Ishikawa (cell line): Measurements from ENCODE around the gene KRI1.

ENCODE experiments used
- CEBPB ChIP-seq: IDR thresholded peaks from 2 replicates; pipeline ENCODE4 v1.6.1; 2012
- CREB1 ChIP-seq: IDR thresholded peaks from 2 replicates; pipeline ENCODE4 v1.6.1; 2012; ENCODE audit warnings: low read depth
- EGR1 ChIP-seq: IDR thresholded peaks from 2 replicates; pipeline ENCODE4 v1.6.1; 2012
- EP300 ChIP-seq: IDR thresholded peaks from 2 replicates; pipeline ENCODE4 v1.6.1; 2012; ENCODE audit warnings: borderline replicate concordance
- FOXM1 ChIP-seq: IDR thresholded peaks from 2 replicates; pipeline ENCODE4 v1.6.1; 2012; ENCODE audit warnings: low read depth, borderline replicate concordance
- NFIC ChIP-seq: IDR thresholded peaks from 2 replicates; pipeline ENCODE4 v1.6.1; 2012
- RAD21 ChIP-seq: IDR thresholded peaks from 2 replicates; pipeline ENCODE4 v1.6.1; 2012; ENCODE audit warnings: low read depth
- REST ChIP-seq: IDR thresholded peaks from 2 replicates; pipeline ENCODE4 v1.6.1; 2012; ENCODE audit warnings: low read depth, mild to moderate bottlenecking
- TAF1 ChIP-seq: IDR thresholded peaks from 2 replicates; pipeline ENCODE4 v1.6.1; 2012; ENCODE audit warnings: low read depth, mild to moderate bottlenecking
- TCF12 ChIP-seq: IDR thresholded peaks from 2 replicates; pipeline ENCODE4 v1.6.1; 2012; ENCODE audit warnings: low read depth
- TEAD4 ChIP-seq: IDR thresholded peaks from 2 replicates; pipeline ENCODE4 v1.6.1; 2012
- YY1 ChIP-seq: IDR thresholded peaks from 2 replicates; pipeline ENCODE4 v1.6.1; 2012; ENCODE audit warnings: low read depth
- ZBTB7A ChIP-seq: IDR thresholded peaks from 2 replicates; pipeline ENCODE4 v1.6.1; 2012; ENCODE audit warnings: low read depth
- TF ChIP-seq, protein P1 (sequence below): IDR thresholded peaks from 2 replicates; pipeline ENCODE4 v1.6.1; 2012
- TF ChIP-seq, protein P2 (sequence below): IDR thresholded peaks from 2 replicates; pipeline ENCODE4 v1.6.1; 2012

KRI1 gene

GRCh38 chr19:10580979-10581631 is 15.3 kb upstream of the KRI1 start:
- TF ChIP-seq RAD21: peak; percentile 78
- TF ChIP-seq CEBPB: no peak
- no peak for TF ChIP-seq FOXM1
- no peak for TF ChIP-seq EP300
- TF ChIP-seq TAF1: no peak
- TF ChIP-seq YY1: no peak

DNA sequence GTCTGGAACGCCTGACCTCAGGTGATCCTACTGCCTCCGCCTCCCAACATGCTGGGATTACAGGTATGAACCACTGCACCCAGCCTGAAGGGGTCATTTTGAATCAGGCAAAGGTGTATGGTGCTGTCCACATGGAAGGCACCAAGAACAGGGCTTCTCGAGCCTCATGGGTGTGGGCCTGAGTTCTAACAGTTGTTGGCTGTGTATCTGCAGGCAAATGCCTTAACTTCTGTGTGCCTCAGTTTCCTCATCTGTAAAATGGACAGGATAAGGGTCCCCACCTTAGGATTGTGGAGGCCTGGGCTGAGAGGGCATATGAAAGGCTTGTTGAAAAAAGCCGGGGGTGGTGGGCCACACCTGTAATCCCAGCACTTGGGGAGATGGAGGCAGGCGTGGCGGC is 12.1 kb upstream of the KRI1 start:
- TF ChIP-seq TCF12 (no peak), CEBPB (no peak), EP300 (no peak), FOXM1 (no peak), TEAD4 (no peak)
- TF ChIP-seq, protein P1, sequence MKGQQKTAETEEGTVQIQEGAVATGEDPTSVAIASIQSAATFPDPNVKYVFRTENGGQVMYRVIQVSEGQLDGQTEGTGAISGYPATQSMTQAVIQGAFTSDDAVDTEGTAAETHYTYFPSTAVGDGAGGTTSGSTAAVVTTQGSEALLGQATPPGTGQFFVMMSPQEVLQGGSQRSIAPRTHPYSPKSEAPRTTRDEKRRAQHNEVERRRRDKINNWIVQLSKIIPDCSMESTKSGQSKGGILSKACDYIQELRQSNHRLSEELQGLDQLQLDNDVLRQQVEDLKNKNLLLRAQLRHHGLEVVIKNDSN: no peak
- TF ChIP-seq, protein P2, sequence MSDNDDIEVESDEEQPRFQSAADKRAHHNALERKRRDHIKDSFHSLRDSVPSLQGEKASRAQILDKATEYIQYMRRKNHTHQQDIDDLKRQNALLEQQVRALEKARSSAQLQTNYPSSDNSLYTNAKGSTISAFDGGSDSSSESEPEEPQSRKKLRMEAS: no peak

- TF ChIP-seq, protein P2: no peak
- TF ChIP-seq RAD21 (no peak), CEBPB (no peak), TEAD4 (no peak), EP300 (no peak), NFIC (no peak), CREB1 (no peak), EGR1 (no peak), FOXM1 (no peak), REST (no peak), TAF1 (no peak), YY1 (no peak), ZBTB7A (no peak), TCF12 (no peak)
- TF ChIP-seq, protein P1: no peak
These were observed 9.4 kb upstream of the KRI1 start for GRCh38 chr19:10575011-10575716.

- TF ChIP-seq TEAD4: no peak
- TF ChIP-seq ZBTB7A: no peak
- TF ChIP-seq EP300: no peak
- no peak for TF ChIP-seq CREB1
- TF ChIP-seq, protein P2: no peak
- TF ChIP-seq, protein P1: no peak
- no peak for TF ChIP-seq FOXM1
- TF ChIP-seq EGR1: no peak
- no peak for TF ChIP-seq RAD21
- TF ChIP-seq YY1: no peak
These were observed 8.7 kb upstream of the KRI1 start for GRCh38 chr19:10574462-10574861.

- TF ChIP-seq NFIC: 0 out of 2 replicates have a peak, but pooled peaks have one; percentile 4
- 0 out of 2 replicates have a peak, but pooled peaks have one; percentile 37 for TF ChIP-seq CREB1
- TF ChIP-seq, protein P2: peak; percentile 67
- no peak for TF ChIP-seq EGR1
- TF ChIP-seq TAF1: peak; percentile 49
- TF ChIP-seq, protein P1: no peak
These were observed 3.2 kb upstream of the KRI1 start, which contains the start of gene CDKN2D for GRCh38 chr19:10568826-10569651. Gene CDKN2D (minus strand): TSS chr19:10568979. CDS start chr19:10568653, 326 bp downstream.
